Stimulated activated CD4-positive, alpha-beta T cell treated with anti-CD3 and anti-CD28 coated beads, Interleukin-12 subunit alpha, Interleukin-12 subunit beta, amount 100 ng/mL, for 24 hours (primary cell): Measurements from ENCODE around the gene GTF3C2.
"Not testable (repeated sequence)": the region's sequence is repeated elsewhere in the genome, so short reads cannot be mapped to it uniquely, and the experiment has no call there.

ENCODE experiments used
- DNase-seq, 2 experiments: peaks; one replicate each; pipeline ENCODE4 v3.0.0-alpha.2; 2020; ENCODE audit warnings: low read depth in 2 of 2

The GTF3C2 gene

GRCh38 chr2:27373567-27373966 lies 17.0 kb upstream of the GTF3C2 start:
- DNase-seq = no peak

- no peak for DNase-seq
These were observed 16.4 kb upstream of the GTF3C2 start for GRCh38 chr2:27372937-27373336.

GRCh38 chr2:27370816-27371620 lies 14.5 kb upstream of the GTF3C2 start:
- DNase-seq = no peak

GRCh38 chr2:27370026-27370815 lies 13.7 kb upstream of the GTF3C2 start, which contains the start of the genes EIF2B4 and SNX17:
TSS of gene EIF2B4 (minus strand) at chr2:27370338. CDS start at chr2:27370314, 24 bp downstream.
TSS of gene SNX17 (plus strand) at chr2:27370616. CDS start at chr2:27370744, 128 bp downstream.
- DNase-seq = peak; percentile 99

- DNase-seq = peak in 1 of 2 experiments; percentile 40
These were observed 13.0 kb upstream of the GTF3C2 start for GRCh38 chr2:27369471-27370025.

GRCh38 chr2:27363933-27364332 lies 7.4 kb upstream of the GTF3C2 start:
- DNase-seq = no peak

- DNase-seq = no peak
These were observed 6.3 kb upstream of the GTF3C2 start for GRCh38 chr2:27362678-27363420.

- peak in 1 of 2 experiments; percentile 43 for DNase-seq
These were observed 545 bp downstream of the GTF3C2 start for GRCh38 chr2:27356056-27356381.

- no peak for DNase-seq
These were observed 2.0 kb downstream of the GTF3C2 start for GRCh38 chr2:27354597-27354927.

GRCh38 chr2:27353762-27354596 lies 2.6 kb downstream of the GTF3C2 start:
- no peak for DNase-seq

- not testable (repeated sequence) for DNase-seq
These were observed 3.2 kb downstream of the GTF3C2 start for GRCh38 chr2:27353386-27353761.

- no peak for DNase-seq
These were observed 4.6 kb downstream of the GTF3C2 start for GRCh38 chr2:27351802-27352598.

- no peak for DNase-seq
These were observed 6.4 kb downstream of the GTF3C2 start for GRCh38 chr2:27350106-27350693.

- DNase-seq = no peak
These were observed 8.9 kb downstream of the GTF3C2 start for GRCh38 chr2:27347641-27348040.

GRCh38 chr2:27336173-27336572 lies 20.4 kb downstream of the GTF3C2 start:
- no peak for DNase-seq

GRCh38 chr2:27335311-27335710 lies 21.3 kb downstream of the GTF3C2 start:
- no peak for DNase-seq

GRCh38 chr2:27324720-27325119 lies 31.8 kb downstream of the GTF3C2 start:
- DNase-seq = no peak

- DNase-seq = no peak
These were observed 32.8 kb downstream of the GTF3C2 start for GRCh38 chr2:27323596-27324285.
